Smooth muscle cell of the brain vasculature (primary cell): ENCODE data around the gene KSR1.
"Not testable (repeated sequence)": the region's sequence is repeated elsewhere in the genome, so short reads cannot be mapped to it uniquely, and the experiment has no call there.

Source experiments
- DNase-seq: peaks from one replicate; pipeline ENCODE4 v3.0.0-alpha.2; 2012; ENCODE audit warnings: low read depth, low spot score

KSR1 gene

GRCh38 chr17:27656620-27657019 lies 200.4 kb downstream of the KSR1 start:
- DNase-seq, result not testable (repeated sequence)

GRCh38 chr17:27657620-27658019 lies 201.4 kb downstream of the KSR1 start:
- DNase-seq, result no peak

- DNase-seq, result no peak
Measured at GRCh38 chr17:27659683-27660082, 203.4 kb downstream of the KSR1 start.

GRCh38 chr17:27660436-27660835 lies 204.2 kb downstream of the KSR1 start:
- DNase-seq, result no peak

GRCh38 chr17:27663936-27664605 lies 207.8 kb downstream of the KSR1 start:
- no peak for DNase-seq

GRCh38 chr17:27664606-27664965 lies 208.3 kb downstream of the KSR1 start:
- DNase-seq, result no peak

- no peak for DNase-seq
Measured at GRCh38 chr17:27665549-27665948, 209.3 kb downstream of the KSR1 start.

GRCh38 chr17:27666270-27666669 lies 210.0 kb downstream of the KSR1 start:
- not testable (repeated sequence) for DNase-seq

- DNase-seq, result no peak
Measured at GRCh38 chr17:27666831-27667560, 210.7 kb downstream of the KSR1 start.

GRCh38 chr17:27667656-27668487 lies 211.6 kb downstream of the KSR1 start:
- no peak for DNase-seq

- no peak for DNase-seq
Measured at GRCh38 chr17:27668488-27668823, 212.2 kb downstream of the KSR1 start.

GRCh38 chr17:27669136-27669535 lies 212.9 kb downstream of the KSR1 start:
- DNase-seq, result no peak

- no peak for DNase-seq
Measured at GRCh38 chr17:27669850-27670249, 213.6 kb downstream of the KSR1 start.

- DNase-seq, result no peak
Measured at GRCh38 chr17:27670791-27671590, 214.7 kb downstream of the KSR1 start.

GRCh38 chr17:27671591-27671910 lies 215.3 kb downstream of the KSR1 start:
- DNase-seq, result no peak

- not testable (repeated sequence) for DNase-seq
Measured at GRCh38 chr17:27671977-27672480, 215.8 kb downstream of the KSR1 start.

GRCh38 chr17:27674335-27674734 lies 218.1 kb downstream of the KSR1 start:
- no peak for DNase-seq
